ENCODE data around the gene TTLL1. TPM values are rescaled to one million over a fixed set of nuclear protein-coding genes. Genes with fewer than 3 reads are reported as not detected.

Gene TTLL1
- total RNA-seq, 2 donors from 2014 or later = 1.1 to 4.3 TPM

- H3K4me3 ChIP-seq = no peak overlapping the region
- H3K4me1 ChIP-seq (ENCODE audit: control insufficient read depth in 1 of 2, low read depth in 2 of 2) = no peaks in the 10 kb centered on the region
- H3K9me3 ChIP-seq = no peaks in the 10 kb centered on the region
- no peak overlapping the region for H3K27ac ChIP-seq
- ATAC-seq (ENCODE audit: insufficient number of reproducible peaks, low FRiP score, low read depth) = no peak
- no peak for TF ChIP-seq CTCF (IDR thresholded peaks at IDR 0.05)
- no peaks in the 10 kb centered on the region for H3K27me3 ChIP-seq (replicated peaks; ENCODE audit: insufficient read depth)
- no peaks in the 10 kb centered on the region for H3K36me3 ChIP-seq
- no peak for DNase-seq (ENCODE audit: low spot score)
Measured at GRCh38 chr22:43081968-43082367, 7.2 kb downstream of the TTLL1 start.

GRCh38 chr22:43080616-43081015 is 8.6 kb downstream of the TTLL1 start:
- H3K27ac ChIP-seq = no peak overlapping the region
- H3K4me3 ChIP-seq = no peak overlapping the region
- no peaks in the 10 kb centered on the region for H3K36me3 ChIP-seq
- no peak for ATAC-seq (ENCODE audit: insufficient number of reproducible peaks, low FRiP score, low read depth)
- H3K27me3 ChIP-seq (replicated peaks; ENCODE audit: insufficient read depth) = no peaks in the 10 kb centered on the region
- no peak for TF ChIP-seq CTCF (IDR thresholded peaks at IDR 0.05)
- no peaks in the 10 kb centered on the region for H3K4me1 ChIP-seq (ENCODE audit: control insufficient read depth in 1 of 2, low read depth in 2 of 2)
- no peak for DNase-seq (ENCODE audit: low spot score)
- no peaks in the 10 kb centered on the region for H3K9me3 ChIP-seq

- Histone ChIP-seq H3K4me3 (no peak overlapping the region), H3K36me3 (no peaks in the 10 kb centered on the region), H3K9me3 (no peaks in the 10 kb centered on the region), H3K27me3 (replicated peaks; ENCODE audit: insufficient read depth) (no peaks in the 10 kb centered on the region), H3K27ac (no peak overlapping the region), H3K4me1 (ENCODE audit: control insufficient read depth in 1 of 2, low read depth in 2 of 2) (no peaks in the 10 kb centered on the region)
- TF ChIP-seq CTCF (IDR thresholded peaks at IDR 0.05) = no peak
- ATAC-seq (ENCODE audit: insufficient number of reproducible peaks, low FRiP score, low read depth) (no peak), DNase-seq (ENCODE audit: low spot score) (no peak)
Measured at GRCh38 chr22:43079742-43080141, 9.4 kb downstream of the TTLL1 start.

- no peaks in the 10 kb centered on the region for H3K36me3 ChIP-seq
- H3K9me3 ChIP-seq = no peaks in the 10 kb centered on the region
- no peaks in the 10 kb centered on the region for H3K4me1 ChIP-seq (ENCODE audit: control insufficient read depth in 1 of 2, low read depth in 2 of 2)
- DNase-seq (ENCODE audit: low spot score) (no peak), ATAC-seq (ENCODE audit: insufficient number of reproducible peaks, low FRiP score, low read depth) (no peak)
- H3K27ac ChIP-seq = no peak overlapping the region
- no peaks in the 10 kb centered on the region for H3K27me3 ChIP-seq (replicated peaks; ENCODE audit: insufficient read depth)
- TF ChIP-seq CTCF (IDR thresholded peaks at IDR 0.05) = no peak
- no peak overlapping the region for H3K4me3 ChIP-seq
Measured at GRCh38 chr22:43078522-43078921, 10.7 kb downstream of the TTLL1 start.

GRCh38 chr22:43077121-43077877 is 11.9 kb downstream of the TTLL1 start:
- Histone ChIP-seq H3K4me3 (no peak overlapping the region), H3K27ac (no peak overlapping the region), H3K27me3 (replicated peaks; ENCODE audit: insufficient read depth) (no peaks in the 10 kb centered on the region), H3K4me1 (ENCODE audit: control insufficient read depth in 1 of 2, low read depth in 2 of 2) (no peaks in the 10 kb centered on the region), H3K9me3 (no peaks in the 10 kb centered on the region), H3K36me3 (no peaks in the 10 kb centered on the region)
- no peak for DNase-seq (ENCODE audit: low spot score)
- no peak for ATAC-seq (ENCODE audit: insufficient number of reproducible peaks, low FRiP score, low read depth)
- TF ChIP-seq CTCF (IDR thresholded peaks at IDR 0.05) = no peak

All from thoracic aorta (tissue), 2 donors.